AG10803 (cell line): Measurements from ENCODE around the gene OR5H6.
"Not testable (repeated sequence)": the region's sequence is repeated elsewhere in the genome, so short reads cannot be mapped to it uniquely, and the experiment has no call there.

ENCODE experiments used
- DNase-seq: peaks from one replicate; pipeline ENCODE4 v3.0.0; 2010; ENCODE audit warnings: low read depth
- H3K4me3 ChIP-seq: 2 replicates; pipeline ENCODE4 v1.5.1; 2011; ENCODE audit warnings: mild to moderate bottlenecking, low read length, control low read depth
- CTCF ChIP-seq: conservative IDR thresholded peaks from 2 replicates; pipeline ENCODE4 v1.5.1; 2011; ENCODE audit warnings: mild to moderate bottlenecking, low read length, control low read depth, inconsistent platforms

Gene OR5H6

GRCh38 chr3:98243843-98244242 lies 20.2 kb upstream of the OR5H6 start:
- no peak for DNase-seq
- no peak overlapping the region for H3K4me3 ChIP-seq
- TF ChIP-seq CTCF = no peak

- no peak for DNase-seq
- no peak for TF ChIP-seq CTCF
- H3K4me3 ChIP-seq = no peak overlapping the region
These were observed 17.9 kb upstream of the OR5H6 start for GRCh38 chr3:98246142-98246541.

- not testable (repeated sequence) for H3K4me3 ChIP-seq, DNase-seq
These were observed 8.0 kb upstream of the OR5H6 start for GRCh38 chr3:98256026-98256425.

- H3K4me3 ChIP-seq = no peak overlapping the region
- no peak for DNase-seq
- TF ChIP-seq CTCF = no peak
These were observed 4.3 kb upstream of the OR5H6 start for GRCh38 chr3:98259707-98260106.

GRCh38 chr3:98262046-98262445 lies 2.0 kb upstream of the OR5H6 start:
- H3K4me3 ChIP-seq = no peak overlapping the region
- TF ChIP-seq CTCF = no peak
- DNase-seq = no peak

GRCh38 chr3:98269846-98270245 lies 5.8 kb downstream of the OR5H6 start:
- TF ChIP-seq CTCF = no peak
- H3K4me3 ChIP-seq = no peak overlapping the region
- DNase-seq = no peak

GRCh38 chr3:98272126-98272525 lies 8.1 kb downstream of the OR5H6 start:
- no peak for TF ChIP-seq CTCF
- no peak for DNase-seq
- no peak overlapping the region for H3K4me3 ChIP-seq

- TF ChIP-seq CTCF = no peak
- no peak for DNase-seq
- no peak overlapping the region for H3K4me3 ChIP-seq
These were observed 10.9 kb downstream of the OR5H6 start for GRCh38 chr3:98274914-98275313.
